HepG2 (cell line): Measurements from ENCODE around the gene AKAP6. TPM values are rescaled to one million over a fixed set of nuclear protein-coding genes. Genes with fewer than 3 reads are reported as not detected.

Experiments used
- ATAC-seq: fragments of 200-7000 bp; cut with Tn5 transposase; 3 replicates; pipeline ENCODE4 v1.9.1; 2020; ENCODE audit warnings: mild to moderate bottlenecking, moderate library complexity
- BruUV-seq: library from RNA; stranded (reverse); fragments of 400-500 nt; replicated peaks from 2 replicates; lab custom pipeline; 2021; lab: Mats Ljungman, UMichigan
- CTCF ChIA-PET: fragments of 300-600 bp; formaldehyde crosslinking; extraction: SDS; loops from one replicate; lab custom pipeline; 2021; ENCODE audit warnings: low total read pairs, inconsistent platforms, low intra/inter-chr PET ratio; lab: Yijun Ruan, JAX
- POLR2A ChIA-PET: fragments of 350-600 bp; sonication (Branson Sonifier 250); formaldehyde crosslinking; loops from one replicate; lab custom pipeline; 2020; ENCODE audit warnings: antibody characterized with exemption, inconsistent platforms; lab: Yijun Ruan, JAX
- DNase-seq: peaks from one replicate; pipeline ENCODE4 v3.0.0-alpha.2; 2015; ENCODE audit warnings: low spot score
- FAIRE-seq: peaks from 3 replicates; lab custom pipeline; 2011; peaks lifted over from hg19 to GRCh38; lab: Jason Lieb, UNC
- H2AFZ ChIP-seq: one replicate; pipeline ENCODE4 v1.6.1; 2011; ENCODE audit warnings: low read length, inconsistent platforms
- H3K27ac ChIP-seq: fragments of 300-600 bp; 3 replicates; pipeline ENCODE4 v1.8.0; 2011; ENCODE audit warnings: mixed run types, mild to moderate bottlenecking, mixed read lengths, low read length, inconsistent platforms; ENCODE audit not compliant: insufficient read depth; ENCODE audit errors: extremely low read length
- H3K27me3 ChIP-seq, 2 experiments: fragments of 200-600 bp in 1 of 2; 2 replicates in 1 of 2; 3 replicates in 1 of 2; pipeline versions ENCODE4 v1.6.0 to v1.8.0; 2011; ENCODE audit warnings: low read length in 2 of 2, mild to moderate bottlenecking in 2 of 2, moderate library complexity in 2 of 2, inconsistent platforms in 1 of 2; ENCODE audit not compliant: insufficient read depth in 2 of 2, control insufficient read depth in 1 of 2
- H3K36me3 ChIP-seq, 2 experiments: fragments of 200-600 bp in 1 of 2; replicated peaks in 1 of 2; 2 replicates in 1 of 2; 3 replicates in 1 of 2; pipeline versions ENCODE4 v1.5.1 to v1.8.0; 2011; ENCODE audit warnings: low read length in 2 of 2, inconsistent platforms in 1 of 2; ENCODE audit not compliant: insufficient read depth in 2 of 2, control insufficient read depth in 1 of 2
- H3K4me1 ChIP-seq: 2 replicates; pipeline ENCODE4 v1.5.1; 2012; ENCODE audit warnings: low read length, inconsistent platforms; ENCODE audit not compliant: insufficient read depth
- H3K4me2 ChIP-seq: 2 replicates; pipeline ENCODE4 v1.6.0; 2011; ENCODE audit warnings: low read depth, low read length, inconsistent platforms
- H3K4me3 ChIP-seq, 3 experiments: fragments of 200-600 bp in 1 of 3; sonication (generic), shearing (Covaris generic) in 1 of 3; replicated peaks in 1 of 3; 2 replicates each; pipeline ENCODE4 v1.5.1; 2011 to 2016; ENCODE audit warnings: low read length in 3 of 3, inconsistent platforms in 2 of 3, low read depth in 2 of 3, mild to moderate bottlenecking in 2 of 3, control low read depth in 1 of 3, mixed read lengths in 1 of 3; ENCODE audit not compliant: insufficient read depth in 1 of 3
- H3K79me2 ChIP-seq: one replicate; pipeline ENCODE4 v1.6.1; 2011; ENCODE audit warnings: low read length, inconsistent platforms; ENCODE audit not compliant: insufficient read depth
- H3K9ac ChIP-seq: 2 replicates; pipeline ENCODE4 v1.6.0; 2011; ENCODE audit warnings: mild to moderate bottlenecking, low read depth, low read length, inconsistent platforms; ENCODE audit not compliant: insufficient read depth
- H3K9me3 ChIP-seq: 2 replicates; pipeline ENCODE4 v1.5.1; 2012; ENCODE audit warnings: mild to moderate bottlenecking, low read length
- H4K20me1 ChIP-seq: 2 replicates; pipeline ENCODE4 v1.6.0; 2011; ENCODE audit warnings: inconsistent platforms, mild to moderate bottlenecking, low read length, moderate library complexity; ENCODE audit not compliant: insufficient read depth
- E2F5 ChIP-seq: sonication (generic); formaldehyde crosslinking; conservative IDR thresholded peaks from 2 replicates; pipeline ENCODE4 v1.4.0; 2020; ENCODE audit warnings: missing genetic modification reagents
- GABPA ChIP-seq, 2 experiments: IDR thresholded peaks; 2 replicates each; pipeline ENCODE4 v1.6.1; 2011 to 2016; ENCODE audit warnings: low read depth in 2 of 2, low read length in 1 of 2, missing biosample characterization in 1 of 2, missing genetic modification characterization in 1 of 2
- MXD1 ChIP-seq: sonication (generic); formaldehyde crosslinking; IDR thresholded peaks from 2 replicates; pipeline ENCODE4 v1.4.0; 2020; ENCODE audit warnings: mild to moderate bottlenecking, missing genetic modification reagents
- RARA ChIP-seq: IDR thresholded peaks from 2 replicates; pipeline ENCODE4 v1.6.1; 2016; ENCODE audit warnings: missing genetic modification reagents, missing compliant biosample characterization
- ZFP91 ChIP-seq: sonication (generic); formaldehyde crosslinking; IDR thresholded peaks from 2 replicates; pipeline ENCODE4 v1.9.0; 2022; ENCODE audit warnings: missing genetic modification reagents, mild to moderate bottlenecking, borderline replicate concordance
- ZNF766 ChIP-seq: sonication (generic); formaldehyde crosslinking; IDR thresholded peaks from 2 replicates; pipeline ENCODE4 v1.5.0; 2020; ENCODE audit warnings: missing genetic modification reagents, borderline replicate concordance
- whole genome bisulfite sequencing: methylation state at CpG from one replicate; pipeline ENCODE4 v1.1.6; 2017; ENCODE audit warnings: low lambda C conversion rate; 5-methylcytosine and 5-hydroxymethylcytosine counted together
- in situ Hi-C: cut with HindIII; loops from 2 replicates; pipeline ENCODE4 v1.10.0; 2017; ENCODE audit warnings: low pct_unique_long_range_greater_than_20kb; ENCODE audit not compliant: extremely low pct_ligation_motif_present
- intact Hi-C: fragments of 100-400 bp; cut with micrococcal nuclease; formaldehyde crosslinking; loops from one replicate; pipeline ENCODE4 v1.10.0; 2022; ENCODE audit not compliant: unreplicated experiment
- polyA plus RNA-seq, 8 experiments: library from polyadenylated mRNA; depleted of rRNA in 3 of 8; stranded (reverse) in 7 of 8; unstranded in 1 of 8; fragments of >200 nt; fragmentation: Illumina TruSeq in 4 of 8; extraction: Trizol in 4 of 8; gene quantifications; 2 replicates each; pipeline versions ENCODE4 v1.2.1 to v1.2.3, GENCODE V29; 2011 to 2016; ENCODE audit warnings: low read depth in 4 of 8, missing spikeins in 1 of 8, mixed read lengths in 1 of 8; ENCODE audit not compliant: insufficient read depth in 1 of 8
- total RNA-seq, 5 experiments: library from RNA; depleted of rRNA; stranded (reverse); fragments of >200 nt; fragmentation: Illumina TruSeq; extraction: Trizol; gene quantifications; 2 replicates each; pipeline ENCODE4 v1.2.3, GENCODE V29; 2016; ENCODE audit warnings: low read depth in 1 of 5

AKAP6 gene
- total and polyA plus RNA-seq, 2 of the 13 experiments (the other 11 are each of a cell fraction or from before 2014, with no cell fraction given) = 1.4 TPM

- no peak overlapping the region for H2AFZ ChIP-seq
- 25% methylated on average over 4 of the region's 4 CpGs for WGBS
- H3K4me3 ChIP-seq = no peak overlapping the region
- DNase-seq (no peak), FAIRE-seq (no peak), ATAC-seq (no peak)
- no TSS peak for BruUV-seq
- ChIA-PET POLR2A (no interaction called here), CTCF (no interaction called here)
- in situ Hi-C loops = no loop called here
- H3K27me3 ChIP-seq = no peaks in the 10 kb centered on the region
- no peaks in the 10 kb centered on the region for H3K4me1 ChIP-seq
- no peaks in the 10 kb centered on the region for H3K36me3 ChIP-seq
- no peak overlapping the region for H3K9ac ChIP-seq
- no peaks in the 10 kb centered on the region for H3K9me3 ChIP-seq
- H3K4me2 ChIP-seq = no peak overlapping the region
- intact Hi-C loops = no loop called here
- no peaks in the 10 kb centered on the region for H3K79me2 ChIP-seq
- no peak overlapping the region for H3K27ac ChIP-seq
- TF ChIP-seq E2F5 (CRISPR knock-in tag) (no peak), MXD1 (CRISPR knock-in tag) (no peak), ZFP91 (CRISPR knock-in tag) (no peak), GABPA (IDR thresholded peaks at IDR 0.05; ENCODE audit: low read depth, low read length) (no peak), GABPA (CRISPR knock-in tag; IDR thresholded peaks at IDR 0.05; ENCODE audit: low read depth) (no peak), RARA (no peak), ZNF766 (CRISPR knock-in tag) (no peak)
- no peaks in the 10 kb centered on the region for H4K20me1 ChIP-seq
These were observed 34.7 kb downstream of the AKAP6 start for GRCh38 chr14:32363761-32364160.
